IPS-18a (cell line): ENCODE data around the gene FSTL4.
"Not testable (repeated sequence)": the region's sequence is repeated elsewhere in the genome, so short reads cannot be mapped to it uniquely, and the experiment has no call there.

Source experiments
- H3K27ac ChIP-seq: one replicate; pipeline ENCODE4 v1.5.1; 2013; ENCODE audit warnings: low read length
- H3K27me3 ChIP-seq: one replicate; pipeline ENCODE4 v1.6.1; 2013; ENCODE audit warnings: mild to moderate bottlenecking, low read length; ENCODE audit not compliant: control insufficient read depth, insufficient read depth
- H3K36me3 ChIP-seq: one replicate; pipeline ENCODE4 v1.6.1; 2013; ENCODE audit warnings: low read depth, low read length; ENCODE audit not compliant: control insufficient read depth
- H3K4me1 ChIP-seq: one replicate; pipeline ENCODE4 v1.6.1; 2013; ENCODE audit warnings: low read depth, low read length; ENCODE audit not compliant: control insufficient read depth
- H3K4me3 ChIP-seq: one replicate; pipeline ENCODE4 v1.5.1; 2013; ENCODE audit warnings: low read length
- H3K9ac ChIP-seq: one replicate; pipeline ENCODE4 v1.6.1; 2013; ENCODE audit warnings: mild to moderate bottlenecking, low read length, moderate library complexity
- H3K9me3 ChIP-seq: one replicate; pipeline ENCODE4 v1.6.1; 2013; ENCODE audit warnings: low read depth, low read length; ENCODE audit not compliant: control insufficient read depth

FSTL4 gene

DNA sequence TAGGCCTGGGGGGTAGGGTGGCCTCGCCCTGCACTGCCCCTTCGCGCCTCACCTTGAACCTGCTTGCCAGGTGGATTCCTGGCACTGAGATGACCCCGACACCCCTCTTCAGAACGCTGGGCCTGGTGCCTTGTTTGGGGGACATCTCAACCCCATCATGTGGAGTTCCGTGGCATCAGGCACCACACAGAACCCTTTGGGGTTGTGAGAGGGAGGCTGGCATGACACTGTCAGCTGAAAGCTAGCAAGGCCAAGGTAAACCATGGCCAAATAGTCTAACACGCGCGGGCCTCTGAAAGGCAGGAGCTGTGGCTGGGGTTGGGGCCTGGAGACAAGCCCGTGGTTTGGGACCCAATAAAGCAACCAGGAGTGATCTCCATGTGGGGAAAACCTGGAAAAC, 163.2 kb downstream of the FSTL4 start:
- no peaks in the 10 kb centered on the region for H3K36me3 ChIP-seq
- no peak overlapping the region for H3K9ac ChIP-seq
- H3K4me1 ChIP-seq: no peaks in the 10 kb centered on the region
- no peak overlapping the region for H3K4me3 ChIP-seq
- no peaks in the 10 kb centered on the region for H3K9me3 ChIP-seq
- H3K27ac ChIP-seq: no peak overlapping the region
- H3K27me3 ChIP-seq: no peaks in the 10 kb centered on the region

DNA sequence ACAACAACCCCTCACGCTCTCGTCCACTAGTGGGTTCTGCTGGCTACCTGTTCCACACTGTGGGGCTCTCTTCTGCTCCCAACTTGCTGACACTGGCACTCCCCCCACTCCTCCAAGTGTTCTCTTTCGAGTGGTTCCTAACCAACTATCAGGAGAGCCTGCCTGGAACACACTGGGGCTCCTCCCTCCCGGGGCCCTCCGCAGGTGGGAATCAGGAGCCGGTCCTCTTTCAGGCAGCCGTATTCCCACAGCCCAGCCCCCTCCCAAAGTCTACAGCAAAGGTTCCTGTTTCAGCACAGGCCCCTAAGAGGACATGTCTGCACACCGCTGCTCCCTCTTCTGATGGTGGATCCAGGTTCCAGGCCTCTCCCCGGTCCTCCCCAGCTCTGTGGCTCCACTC, 165.9 kb downstream of the FSTL4 start:
- Histone ChIP-seq H3K27me3 (no peaks in the 10 kb centered on the region), H3K27ac (no peak overlapping the region), H3K36me3 (no peaks in the 10 kb centered on the region), H3K4me1 (no peaks in the 10 kb centered on the region), H3K4me3 (no peak overlapping the region), H3K9ac (no peak overlapping the region), H3K9me3 (no peaks in the 10 kb centered on the region)

- no peaks in the 10 kb centered on the region for H3K4me1 ChIP-seq
- H3K27ac ChIP-seq: no peak overlapping the region
These were observed 166.6 kb downstream of the FSTL4 start for GRCh38 chr5:133445744-133446143.

DNA sequence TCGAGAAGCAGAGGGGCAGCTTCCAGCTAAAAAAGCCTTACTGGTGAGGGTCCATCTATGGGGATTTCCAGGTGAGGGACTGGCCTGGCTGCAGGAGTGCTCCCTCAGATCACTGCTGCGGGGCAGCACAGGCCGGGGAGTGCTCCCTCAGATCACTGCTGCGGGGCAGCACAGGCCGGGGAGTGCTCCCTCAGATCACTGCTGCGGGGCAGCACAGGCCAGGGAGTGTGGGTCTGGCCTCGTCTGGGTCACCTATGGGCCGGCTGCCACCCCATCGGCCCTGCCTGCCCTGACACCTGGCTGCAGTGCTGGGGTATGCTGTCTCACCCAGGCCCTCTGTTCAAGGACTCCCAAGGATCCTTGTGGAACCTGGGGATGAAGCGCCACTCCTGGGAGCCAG, 167.1 kb downstream of the FSTL4 start:
- not testable (repeated sequence) for H3K9me3 ChIP-seq, H3K27me3 ChIP-seq, H3K9ac ChIP-seq, H3K4me3 ChIP-seq, H3K27ac ChIP-seq, H3K4me1 ChIP-seq, H3K36me3 ChIP-seq

More at GRCh38 chr5:133445744-133446143, 166.6 kb downstream of the FSTL4 start:
- Histone ChIP-seq H3K27me3 (no peaks in the 10 kb centered on the region), H3K36me3 (no peaks in the 10 kb centered on the region), H3K9ac (no peak overlapping the region), H3K9me3 (no peaks in the 10 kb centered on the region), H3K4me3 (no peak overlapping the region)

GRCh38 chr5:133444711-133445110, 167.6 kb downstream of the FSTL4 start:
- Histone ChIP-seq H3K27ac (no peak overlapping the region), H3K4me3 (no peak overlapping the region), H3K4me1 (no peaks in the 10 kb centered on the region), H3K27me3 (no peaks in the 10 kb centered on the region), H3K36me3 (no peaks in the 10 kb centered on the region), H3K9ac (no peak overlapping the region), H3K9me3 (no peaks in the 10 kb centered on the region)

DNA sequence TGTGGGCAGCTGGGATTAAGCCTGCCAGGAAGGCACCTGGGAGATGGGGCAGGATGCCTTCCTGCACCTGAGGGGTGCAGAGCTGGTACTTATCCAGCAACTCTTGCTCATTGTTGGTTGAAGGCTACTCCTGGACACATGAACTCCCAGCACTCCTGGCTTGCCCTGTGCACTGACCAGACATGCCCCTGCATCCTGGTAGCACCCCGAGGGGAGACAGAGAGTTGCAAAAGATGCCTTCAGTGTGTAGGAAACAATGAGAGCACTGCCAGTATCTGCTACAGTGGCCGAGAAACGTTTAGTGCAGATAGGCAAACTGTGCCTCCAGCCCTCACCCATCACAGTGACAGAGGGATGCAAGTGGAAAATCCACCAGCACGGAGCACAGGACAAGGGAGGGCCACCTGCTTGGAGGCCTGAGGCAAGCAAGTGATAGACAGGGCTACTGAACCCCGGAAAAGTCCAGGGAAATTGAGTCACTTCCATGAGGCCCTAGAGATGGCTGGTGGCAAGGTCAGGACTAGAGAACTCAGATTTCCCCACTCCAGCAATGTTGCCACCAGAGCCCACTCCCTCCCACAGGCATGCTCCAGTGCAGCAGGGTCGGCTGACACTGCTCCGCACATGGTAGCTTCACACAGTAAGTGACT, 171.1 kb downstream of the FSTL4 start:
- Histone ChIP-seq H3K9ac (no peak overlapping the region), H3K4me1 (no peaks in the 10 kb centered on the region), H3K9me3 (no peaks in the 10 kb centered on the region), H3K36me3 (no peaks in the 10 kb centered on the region), H3K27ac (no peak overlapping the region), H3K4me3 (no peak overlapping the region), H3K27me3 (no peaks in the 10 kb centered on the region)

DNA sequence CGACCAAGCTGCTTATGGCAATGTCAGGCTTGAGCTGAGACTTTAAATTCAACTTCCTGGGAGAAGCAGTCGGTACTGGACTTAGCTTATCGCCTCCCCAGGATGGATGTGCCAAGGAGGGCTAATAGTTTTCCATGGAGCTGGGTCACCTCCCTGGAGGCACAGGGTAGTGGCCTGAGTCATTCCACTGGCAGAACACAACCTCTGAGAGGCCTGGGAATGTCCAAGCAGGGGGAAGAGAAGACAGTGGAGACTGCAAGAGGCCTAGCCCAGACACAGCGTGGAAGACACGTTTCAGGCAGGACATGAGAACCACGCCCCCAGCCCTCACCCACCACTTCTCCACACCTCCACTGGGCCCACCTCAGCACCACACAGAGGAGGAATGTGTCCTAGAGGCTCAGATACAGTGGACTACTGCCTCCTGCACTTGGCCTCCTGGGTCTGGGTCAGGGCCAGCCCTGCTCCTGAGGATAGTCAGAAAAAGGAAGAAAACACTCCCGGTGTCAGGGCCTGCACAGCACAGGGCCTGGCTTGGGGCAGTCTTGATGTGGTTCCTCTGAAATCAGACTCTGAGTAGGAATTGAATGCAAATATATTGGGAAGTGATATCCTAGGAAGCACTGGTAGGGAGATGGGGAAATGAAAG, 171.8 kb downstream of the FSTL4 start:
- no peaks in the 10 kb centered on the region for H3K36me3 ChIP-seq
- no peaks in the 10 kb centered on the region for H3K9me3 ChIP-seq
- H3K4me3 ChIP-seq: no peak overlapping the region
- H3K4me1 ChIP-seq: no peaks in the 10 kb centered on the region
- no peak overlapping the region for H3K27ac ChIP-seq
- H3K9ac ChIP-seq: no peak overlapping the region
- no peaks in the 10 kb centered on the region for H3K27me3 ChIP-seq

DNA sequence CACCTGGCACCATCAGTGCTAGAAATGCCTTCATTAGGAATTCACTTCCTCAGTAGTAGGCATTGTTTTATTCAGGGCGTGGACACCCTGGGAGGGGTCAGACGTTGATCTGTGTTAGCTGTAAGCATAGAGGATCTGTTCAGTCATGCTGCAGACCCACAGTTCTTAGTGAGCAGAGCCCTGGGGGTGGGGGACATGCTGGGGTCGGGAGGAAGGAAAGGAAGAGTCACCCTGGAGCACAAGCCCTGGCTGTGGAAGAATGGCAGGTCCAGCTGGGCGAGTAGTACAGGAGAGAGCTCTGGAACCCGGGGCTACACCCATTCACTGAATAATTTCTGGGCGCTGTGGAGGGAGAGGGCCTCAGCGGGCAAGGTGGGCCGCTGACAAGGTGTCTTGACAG, 172.5 kb downstream of the FSTL4 start:
- no peaks in the 10 kb centered on the region for H3K4me1 ChIP-seq
- no peaks in the 10 kb centered on the region for H3K9me3 ChIP-seq
- no peaks in the 10 kb centered on the region for H3K27me3 ChIP-seq
- H3K9ac ChIP-seq: no peak overlapping the region
- H3K27ac ChIP-seq: no peak overlapping the region
- no peak overlapping the region for H3K4me3 ChIP-seq
- H3K36me3 ChIP-seq: no peaks in the 10 kb centered on the region

DNA sequence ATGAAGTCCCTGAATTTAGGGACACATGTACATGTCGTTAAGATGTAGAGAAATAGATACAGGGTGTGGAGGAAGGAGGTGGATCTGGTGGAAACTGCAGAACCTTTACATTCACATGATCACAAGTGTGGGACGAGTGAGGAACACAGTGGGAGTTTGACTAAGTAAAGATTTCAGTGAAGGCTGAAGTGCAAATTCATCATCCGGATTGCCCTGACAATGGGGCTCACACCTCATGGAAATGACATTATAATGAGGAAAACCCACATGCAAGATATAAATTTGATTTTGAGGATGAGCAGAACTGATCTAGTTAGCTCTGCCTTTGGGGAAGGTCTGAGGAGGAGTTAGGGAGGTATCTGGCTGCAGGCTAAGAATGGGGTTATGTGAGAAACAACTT, 173.9 kb downstream of the FSTL4 start:
- H3K4me3 ChIP-seq: no peak overlapping the region
- H3K9ac ChIP-seq: no peak overlapping the region
- H3K27ac ChIP-seq: no peak overlapping the region
- H3K4me1 ChIP-seq: no peaks in the 10 kb centered on the region
- no peaks in the 10 kb centered on the region for H3K36me3 ChIP-seq
- H3K9me3 ChIP-seq: no peaks in the 10 kb centered on the region
- no peaks in the 10 kb centered on the region for H3K27me3 ChIP-seq

DNA sequence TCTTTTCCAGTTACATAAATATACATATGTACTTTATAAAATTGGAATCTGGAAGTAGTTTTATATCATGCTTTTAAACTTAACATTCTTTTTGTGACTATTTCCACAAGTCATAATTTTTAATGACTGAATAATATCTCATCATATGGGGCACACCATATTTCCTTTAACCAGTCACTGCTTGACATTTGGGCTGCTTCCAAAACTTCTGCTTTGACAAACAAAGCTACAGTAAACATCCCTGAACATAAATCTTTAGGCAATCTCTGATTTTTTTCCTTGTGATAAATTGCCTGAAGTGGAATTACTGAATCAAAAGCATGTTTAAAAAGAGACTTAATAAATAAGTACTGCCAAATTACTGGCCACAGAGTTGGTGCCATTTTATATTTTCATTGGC, 178.0 kb downstream of the FSTL4 start:
- Histone ChIP-seq H3K4me3 (no peak overlapping the region), H3K4me1 (no peaks in the 10 kb centered on the region), H3K9ac (no peak overlapping the region), H3K9me3 (no peaks in the 10 kb centered on the region), H3K27ac (no peak overlapping the region), H3K27me3 (no peaks in the 10 kb centered on the region), H3K36me3 (no peaks in the 10 kb centered on the region)

- H3K27me3 ChIP-seq: no peaks in the 10 kb centered on the region
- no peaks in the 10 kb centered on the region for H3K36me3 ChIP-seq
- H3K9me3 ChIP-seq: no peaks in the 10 kb centered on the region
- H3K4me1 ChIP-seq: no peaks in the 10 kb centered on the region
- H3K27ac ChIP-seq: no peak overlapping the region
- H3K4me3 ChIP-seq: no peak overlapping the region
- H3K9ac ChIP-seq: no peak overlapping the region
These were observed 178.7 kb downstream of the FSTL4 start for GRCh38 chr5:133433641-133434040.

GRCh38 chr5:133432956-133433532, 179.3 kb downstream of the FSTL4 start:
- no peak overlapping the region for H3K4me3 ChIP-seq
- H3K27me3 ChIP-seq: no peaks in the 10 kb centered on the region
- no peak overlapping the region for H3K9ac ChIP-seq
- no peak overlapping the region for H3K27ac ChIP-seq
- no peaks in the 10 kb centered on the region for H3K4me1 ChIP-seq
- no peaks in the 10 kb centered on the region for H3K9me3 ChIP-seq
- H3K36me3 ChIP-seq: no peaks in the 10 kb centered on the region
